Neural progenitor cell (in vitro differentiated cells): Measurements from ENCODE around the gene ISCA1. TPM values are rescaled to one million over a fixed set of nuclear protein-coding genes. Genes with fewer than 3 reads are reported as not detected.

Experiments used
- DNase-seq: peaks from one replicate; pipeline ENCODE4 v3.0.0-alpha.2; 2016; ENCODE audit warnings: low spot score
- H2AFZ ChIP-seq: fragments of 200-600 bp; sonication (generic); replicated peaks from 2 replicates; pipeline ENCODE4 v1.6.1; 2016; ENCODE audit warnings: antibody characterized with exemption
- H3F3A ChIP-seq: fragments of 200-600 bp; sonication (generic); 2 replicates; pipeline ENCODE4 v1.6.1; 2016; ENCODE audit warnings: antibody characterized with exemption, low read depth
- H3K27ac ChIP-seq: fragments of 200-600 bp; sonication (generic); 2 replicates; pipeline ENCODE4 v1.5.1; 2016; ENCODE audit warnings: mild to moderate bottlenecking
- H3K27me3 ChIP-seq: fragments of 200-600 bp; sonication (generic); 2 replicates; pipeline ENCODE4 v1.6.1; 2016; ENCODE audit warnings: mild to moderate bottlenecking, moderate library complexity
- H3K36me3 ChIP-seq: fragments of 200-600 bp; sonication (generic); 2 replicates; pipeline ENCODE4 v1.5.1; 2016
- H3K4me1 ChIP-seq: fragments of 200-600 bp; sonication (generic); 2 replicates; pipeline ENCODE4 v1.6.1; 2016; ENCODE audit warnings: mixed run types
- H3K4me2 ChIP-seq: fragments of 200-600 bp; sonication (generic); 2 replicates; pipeline ENCODE4 v1.6.1; 2016
- H3K4me3 ChIP-seq: fragments of 200-600 bp; sonication (generic); 2 replicates; pipeline ENCODE4 v1.5.1; 2016
- H3K79me2 ChIP-seq: fragments of 200-600 bp; sonication (generic); 2 replicates; pipeline ENCODE4 v1.6.1; 2016; ENCODE audit warnings: low read depth
- H3K9ac ChIP-seq: fragments of 200-600 bp; sonication (generic); 2 replicates; pipeline ENCODE4 v1.6.1; 2016
- H3K9me3 ChIP-seq: fragments of 200-600 bp; sonication (generic); 2 replicates; pipeline ENCODE4 v1.5.1; 2016; ENCODE audit warnings: low read depth
- H4K20me1 ChIP-seq: fragments of 200-600 bp; sonication (generic); 2 replicates; pipeline ENCODE4 v1.6.1; 2016; ENCODE audit warnings: low read depth
- H3K27ac Mint-ChIP-seq: 3 replicates; pipeline ENCODE4 v1.8.0; 2021; ENCODE audit warnings: mixed read lengths
- H3K27me3 Mint-ChIP-seq: 2 replicates; pipeline ENCODE4 v1.8.0; 2022; ENCODE audit warnings: low read depth, mild to moderate bottlenecking, inconsistent platforms, moderate library complexity, mixed read lengths; ENCODE audit not compliant: insufficient read depth
- H3K36me3 Mint-ChIP-seq: 3 replicates; pipeline ENCODE4 v1.8.0; 2021; ENCODE audit warnings: mixed read lengths
- H3K4me1 Mint-ChIP-seq: 3 replicates; pipeline ENCODE4 v1.8.0; 2021; ENCODE audit warnings: mixed read lengths
- H3K4me3 Mint-ChIP-seq: 3 replicates; pipeline ENCODE4 v1.8.0; 2021; ENCODE audit warnings: mild to moderate bottlenecking, moderate library complexity, mixed read lengths
- H3K9me3 Mint-ChIP-seq: 3 replicates; pipeline ENCODE4 v1.8.0; 2020; ENCODE audit warnings: mixed read lengths
- EZH2 ChIP-seq: fragments of 200-600 bp; sonication (generic); IDR thresholded peaks from 2 replicates; pipeline ENCODE4 v1.6.1; 2017; ENCODE audit warnings: antibody characterized with exemption, mild to moderate bottlenecking, moderate library complexity
- EZH2phosphoT487 ChIP-seq: fragments of 200-600 bp; sonication (generic); IDR thresholded peaks from 2 replicates; pipeline ENCODE4 v1.6.1; 2017; ENCODE audit warnings: antibody characterized with exemption
- total RNA-seq: library from RNA; depleted of rRNA; stranded (reverse); fragments of >200 nt; gene quantifications from 2 replicates; pipeline ENCODE4 v1.2.3, GENCODE V29; 2015; ENCODE audit warnings: low replicate concordance
- TF ChIP-seq, protein P1 (sequence below): fragments of 200-600 bp; sonication (generic); IDR thresholded peaks from 2 replicates; pipeline ENCODE4 v1.5.1; 2017; ENCODE audit warnings: antibody characterized with exemption, mild to moderate bottlenecking

ISCA1 gene
- total RNA-seq, 1 donor from 2014 or later = 42.9 TPM

DNA sequence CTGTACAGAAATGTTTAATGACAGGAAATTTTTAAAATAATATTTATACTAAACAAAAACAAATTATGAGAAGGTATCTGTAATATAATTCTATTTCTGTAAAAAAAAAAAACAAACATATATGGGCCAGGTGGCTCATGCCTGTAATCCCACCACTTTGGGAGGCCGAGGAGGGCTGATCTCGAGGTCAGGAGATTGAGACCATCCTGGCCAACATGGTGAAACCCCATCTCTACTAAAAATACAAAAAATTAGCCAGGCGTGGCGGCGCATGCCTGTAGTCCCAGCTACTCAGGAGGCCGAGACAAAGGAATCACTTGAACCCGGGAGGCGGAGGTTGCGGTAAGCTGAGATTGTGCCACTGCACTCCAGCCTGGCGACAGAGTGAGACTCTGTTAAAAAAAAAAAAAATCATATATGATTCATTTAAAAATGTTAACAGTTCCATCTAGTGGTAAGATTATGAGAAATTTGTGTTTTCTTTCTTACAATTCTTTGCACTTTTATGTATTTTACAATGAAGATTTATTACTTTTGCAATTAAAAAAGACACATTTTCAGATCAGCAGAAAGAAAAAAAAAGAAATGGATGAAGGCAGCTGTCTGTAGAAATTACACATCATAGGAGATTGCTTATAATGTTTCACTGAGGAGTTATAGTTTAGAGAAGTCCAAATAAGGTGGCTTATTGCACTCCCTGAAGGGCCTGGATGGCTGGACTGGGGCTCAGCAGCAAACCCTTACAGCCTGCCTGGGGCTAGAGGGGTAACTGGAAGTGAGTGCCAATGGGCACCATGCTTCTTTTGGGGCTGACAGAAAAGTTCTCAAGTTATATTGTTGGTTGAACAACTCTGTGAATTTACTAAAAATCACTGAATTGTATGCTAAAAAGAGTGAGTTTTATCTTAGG is 43.2 kb downstream of the ISCA1 start:
- DNase-seq = no peak
- Mint-ChIP-seq H3K4me3 (no peak overlapping the region), H3K27me3 (no peaks in the 10 kb centered on the region), H3K27ac (no peak overlapping the region), H3K9me3 (no peaks in the 10 kb centered on the region), H3K36me3 (no peaks in the 10 kb centered on the region), H3K4me1 (peaks cover 3% of the 10 kb centered on the region)
- H3K9me3 ChIP-seq = no peaks in the 10 kb centered on the region
- TF ChIP-seq EZH2phosphoT487 = no peak
- TF ChIP-seq EZH2 = no peak
- TF ChIP-seq, protein P1, sequence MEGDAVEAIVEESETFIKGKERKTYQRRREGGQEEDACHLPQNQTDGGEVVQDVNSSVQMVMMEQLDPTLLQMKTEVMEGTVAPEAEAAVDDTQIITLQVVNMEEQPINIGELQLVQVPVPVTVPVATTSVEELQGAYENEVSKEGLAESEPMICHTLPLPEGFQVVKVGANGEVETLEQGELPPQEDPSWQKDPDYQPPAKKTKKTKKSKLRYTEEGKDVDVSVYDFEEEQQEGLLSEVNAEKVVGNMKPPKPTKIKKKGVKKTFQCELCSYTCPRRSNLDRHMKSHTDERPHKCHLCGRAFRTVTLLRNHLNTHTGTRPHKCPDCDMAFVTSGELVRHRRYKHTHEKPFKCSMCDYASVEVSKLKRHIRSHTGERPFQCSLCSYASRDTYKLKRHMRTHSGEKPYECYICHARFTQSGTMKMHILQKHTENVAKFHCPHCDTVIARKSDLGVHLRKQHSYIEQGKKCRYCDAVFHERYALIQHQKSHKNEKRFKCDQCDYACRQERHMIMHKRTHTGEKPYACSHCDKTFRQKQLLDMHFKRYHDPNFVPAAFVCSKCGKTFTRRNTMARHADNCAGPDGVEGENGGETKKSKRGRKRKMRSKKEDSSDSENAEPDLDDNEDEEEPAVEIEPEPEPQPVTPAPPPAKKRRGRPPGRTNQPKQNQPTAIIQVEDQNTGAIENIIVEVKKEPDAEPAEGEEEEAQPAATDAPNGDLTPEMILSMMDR = no peak
- no peak overlapping the region for H2AFZ ChIP-seq
- H3K27me3 ChIP-seq = no peaks in the 10 kb centered on the region
- H3K4me2 ChIP-seq = no peak overlapping the region
- H3K9ac ChIP-seq = no peak overlapping the region
- H3K79me2 ChIP-seq = no peaks in the 10 kb centered on the region
- no peak overlapping the region for H3K4me3 ChIP-seq
- H3F3A ChIP-seq = peaks cover 6% of the 10 kb centered on the region
- no peaks in the 10 kb centered on the region for H4K20me1 ChIP-seq
- H3K4me1 ChIP-seq = peaks cover 7% of the 10 kb centered on the region
- no peaks in the 10 kb centered on the region for H3K36me3 ChIP-seq
- H3K27ac ChIP-seq = no peak overlapping the region

DNA sequence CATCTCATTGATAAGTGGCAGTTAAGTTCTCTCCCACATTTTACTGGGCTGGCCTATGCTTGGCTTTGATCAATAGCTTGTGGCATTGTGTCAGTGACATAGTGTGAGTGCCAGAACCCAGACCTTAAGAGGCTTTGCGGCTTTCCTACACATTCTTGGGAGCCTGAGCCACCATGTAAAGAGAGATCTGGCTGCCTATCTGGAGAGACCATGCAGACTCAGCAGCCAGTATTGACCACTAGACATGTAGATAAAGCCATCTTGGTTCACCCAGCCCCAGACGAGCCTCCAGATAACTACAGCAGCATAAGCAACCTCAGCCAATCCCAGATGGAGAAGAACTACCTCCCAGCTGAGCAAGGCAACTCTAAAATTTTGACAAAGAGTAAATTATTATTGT is 51.5 kb downstream of the ISCA1 start:
- Mint-ChIP-seq H3K4me1 (no peaks in the 10 kb centered on the region), H3K36me3 (no peaks in the 10 kb centered on the region), H3K27me3 (no peaks in the 10 kb centered on the region), H3K9me3 (no peaks in the 10 kb centered on the region), H3K4me3 (no peak overlapping the region), H3K27ac (no peak overlapping the region)
- no peaks in the 10 kb centered on the region for H4K20me1 ChIP-seq
- no peaks in the 10 kb centered on the region for H3K36me3 ChIP-seq
- H3K4me1 ChIP-seq = no peaks in the 10 kb centered on the region
- no peak overlapping the region for H2AFZ ChIP-seq
- no peaks in the 10 kb centered on the region for H3F3A ChIP-seq
- no peaks in the 10 kb centered on the region for H3K9me3 ChIP-seq
- H3K9ac ChIP-seq = no peak overlapping the region
- no peak for DNase-seq
- no peak overlapping the region for H3K27ac ChIP-seq
- H3K4me2 ChIP-seq = no peak overlapping the region
- TF ChIP-seq, protein P1 = no peak
- TF ChIP-seq EZH2 (no peak), EZH2phosphoT487 (no peak)
- H3K4me3 ChIP-seq = no peak overlapping the region
- no peaks in the 10 kb centered on the region for H3K79me2 ChIP-seq
- no peaks in the 10 kb centered on the region for H3K27me3 ChIP-seq

DNA sequence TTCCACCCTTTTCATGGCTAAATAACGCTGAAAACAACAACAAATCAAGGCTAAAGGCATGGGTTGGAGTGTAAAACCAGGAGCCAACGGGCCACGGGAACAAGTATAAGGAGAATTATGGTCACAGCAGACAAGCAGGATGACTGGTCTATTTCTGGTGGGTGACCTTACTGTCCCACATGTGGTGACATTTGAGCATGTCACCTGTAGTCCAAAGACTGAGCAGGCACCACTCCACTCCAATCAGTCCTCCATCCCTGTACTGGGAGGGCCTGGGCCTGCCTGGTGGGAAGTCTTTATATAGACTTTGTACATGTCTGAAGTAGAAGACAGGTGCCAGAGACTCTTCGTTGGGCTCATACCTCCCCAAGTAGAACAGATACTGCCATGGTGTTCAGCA is 59.7 kb downstream of the ISCA1 start:
- H3K4me1 ChIP-seq = no peaks in the 10 kb centered on the region
- no peak overlapping the region for H3K27ac ChIP-seq
- no peaks in the 10 kb centered on the region for H4K20me1 ChIP-seq
- no peak overlapping the region for H3K9ac ChIP-seq
- H3K36me3 ChIP-seq = no peaks in the 10 kb centered on the region
- no peaks in the 10 kb centered on the region for H3K9me3 ChIP-seq
- H3K27ac Mint-ChIP-seq = no peak overlapping the region
- H3K4me1 Mint-ChIP-seq = no peaks in the 10 kb centered on the region
- no peak overlapping the region for H3K4me3 ChIP-seq
- no peaks in the 10 kb centered on the region for H3K9me3 Mint-ChIP-seq
- TF ChIP-seq, protein P1 = no peak
- TF ChIP-seq EZH2 = no peak
- no peak for TF ChIP-seq EZH2phosphoT487
- H2AFZ ChIP-seq = no peak overlapping the region
- no peaks in the 10 kb centered on the region for H3K36me3 Mint-ChIP-seq
- no peak overlapping the region for H3K4me3 Mint-ChIP-seq
- no peaks in the 10 kb centered on the region for H3F3A ChIP-seq
- H3K79me2 ChIP-seq = no peaks in the 10 kb centered on the region
- H3K27me3 ChIP-seq = no peaks in the 10 kb centered on the region
- DNase-seq = no peak
- H3K4me2 ChIP-seq = no peak overlapping the region
- H3K27me3 Mint-ChIP-seq = no peaks in the 10 kb centered on the region
